Activated T-helper 17 cell treated with anti-CD3 and anti-CD28 coated beads, Interleukin-2, amount 50 U/mL, for 72 hours (primary cell): ENCODE data around the gene VAPB. TPM values are rescaled to one million over a fixed set of nuclear protein-coding genes. Genes with fewer than 3 reads are reported as not detected.

Source experiments
- ATAC-seq: fragments of 150-1000 bp; cut with Tn5 transposase; replicated peaks from 2 replicates; pipeline ENCODE4 v1.10.0; 2021; ENCODE audit warnings: mild to moderate bottlenecking, moderate library complexity
- H3K27ac Mint-ChIP-seq: one replicate; pipeline ENCODE4 v1.8.0; 2022; ENCODE audit warnings: mixed read lengths
- H3K27me3 Mint-ChIP-seq: one replicate; pipeline ENCODE4 v1.8.0; 2022; ENCODE audit warnings: mixed read lengths
- H3K36me3 Mint-ChIP-seq: one replicate; pipeline ENCODE4 v1.8.0; 2022; ENCODE audit warnings: low read depth, mild to moderate bottlenecking, mixed read lengths
- H3K4me1 Mint-ChIP-seq: one replicate; pipeline ENCODE4 v1.8.0; 2022; ENCODE audit warnings: mixed read lengths
- H3K4me3 Mint-ChIP-seq: one replicate; pipeline ENCODE4 v1.8.0; 2022; ENCODE audit warnings: mild to moderate bottlenecking, mixed read lengths
- H3K9me3 Mint-ChIP-seq: one replicate; pipeline ENCODE4 v1.8.0; 2022; ENCODE audit warnings: mixed read lengths
- total RNA-seq, 2 donors: library from RNA; stranded (reverse); gene quantifications; one replicate each; pipeline ENCODE4 v1.2.3, GENCODE V29; 2022

Gene VAPB, protein sequence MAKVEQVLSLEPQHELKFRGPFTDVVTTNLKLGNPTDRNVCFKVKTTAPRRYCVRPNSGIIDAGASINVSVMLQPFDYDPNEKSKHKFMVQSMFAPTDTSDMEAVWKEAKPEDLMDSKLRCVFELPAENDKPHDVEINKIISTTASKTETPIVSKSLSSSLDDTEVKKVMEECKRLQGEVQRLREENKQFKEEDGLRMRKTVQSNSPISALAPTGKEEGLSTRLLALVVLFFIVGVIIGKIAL
- 10 to 100 TPM; 43.2 to 48.2 TPM for total RNA-seq

DNA sequence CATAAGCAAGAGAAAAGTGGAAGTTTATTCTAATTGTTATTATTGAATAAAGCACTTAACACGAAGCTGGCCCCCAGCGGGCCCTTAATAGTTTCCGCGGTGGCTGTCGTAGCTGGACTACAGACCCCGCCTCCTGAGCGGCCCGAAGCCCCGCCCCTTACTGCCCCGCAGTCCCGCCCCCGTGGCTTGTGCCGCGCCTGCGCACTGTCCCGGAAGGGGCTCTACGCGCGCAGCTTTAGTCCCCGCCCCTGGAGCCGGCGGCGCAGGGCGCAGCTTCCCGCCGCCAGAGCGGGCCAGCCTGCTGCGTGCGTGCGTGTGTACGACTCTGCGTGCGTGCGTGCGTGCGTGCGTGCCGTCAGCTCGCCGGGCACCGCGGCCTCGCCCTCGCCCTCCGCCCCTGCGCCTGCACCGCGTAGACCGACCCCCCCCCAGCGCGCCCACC is at the start of gene VAPB:
Gene VAPB (plus strand): TSS at position 348 of the 442 bp plus-strand sequence. CDS start 231 bp downstream, outside the sequence.
- H3K27ac Mint-ChIP-seq = peak within 1 kb of the TSS; percentile 98
- ATAC-seq = peak; percentile 99
- peaks cover 30% of the 10 kb centered on the region for H3K4me1 Mint-ChIP-seq
- H3K36me3 Mint-ChIP-seq = peaks cover 44% of the 10 kb centered on the region
- no peaks in the 10 kb centered on the region for H3K27me3 Mint-ChIP-seq
- H3K4me3 Mint-ChIP-seq = peak within 1 kb of the TSS; percentile 98
- no peaks in the 10 kb centered on the region for H3K9me3 Mint-ChIP-seq

DNA sequence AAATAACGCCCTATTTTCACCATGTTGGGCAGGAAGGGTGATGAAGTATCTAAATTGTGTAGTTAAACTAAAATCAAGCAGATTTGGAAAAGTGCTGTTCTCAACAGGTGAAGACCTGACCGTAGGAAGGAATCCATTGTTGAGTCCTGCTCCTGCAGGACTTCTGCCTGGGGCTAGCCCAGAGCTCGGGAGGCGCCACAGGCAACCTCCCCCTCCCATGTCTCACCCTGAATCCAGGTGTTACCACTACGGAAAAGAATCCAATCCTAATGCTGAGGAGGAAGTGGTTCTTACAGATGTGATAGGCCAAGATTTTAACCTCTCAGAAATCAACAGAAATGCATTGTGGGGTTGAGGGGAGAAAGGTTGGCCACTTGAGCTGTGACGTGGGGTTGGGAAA is 49.3 kb upstream of the VAPB start:
- H3K9me3 Mint-ChIP-seq = peaks cover 8% of the 10 kb centered on the region
- H3K27ac Mint-ChIP-seq = peak overlapping the region; percentile 61
- H3K36me3 Mint-ChIP-seq = peaks cover 43% of the 10 kb centered on the region
- peaks cover 35% of the 10 kb centered on the region for H3K4me1 Mint-ChIP-seq
- no peak for ATAC-seq
- H3K27me3 Mint-ChIP-seq = no peaks in the 10 kb centered on the region
- no peak overlapping the region for H3K4me3 Mint-ChIP-seq

DNA sequence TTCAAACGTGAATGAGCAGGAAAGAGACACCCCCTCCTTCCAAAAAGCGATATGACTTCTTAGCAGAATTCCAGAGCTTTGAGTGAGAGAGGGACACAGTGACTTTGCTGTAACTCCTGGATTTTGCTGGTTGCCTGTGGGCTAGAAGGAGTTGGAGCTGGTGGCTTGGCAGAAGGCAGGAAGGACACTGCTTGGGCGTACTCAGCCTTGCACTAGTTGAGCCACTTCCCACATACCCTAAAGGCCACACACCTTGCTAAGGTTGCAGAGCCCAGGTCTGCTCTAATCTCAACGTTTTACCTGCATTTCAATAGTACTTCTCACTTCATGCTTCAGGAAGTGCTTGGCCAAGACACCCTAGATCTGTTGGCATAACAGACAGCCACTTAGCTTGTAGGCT is 48.9 kb upstream of the VAPB start:
- peak overlapping the region; percentile 35 for H3K27ac Mint-ChIP-seq
- peaks cover 38% of the 10 kb centered on the region for H3K4me1 Mint-ChIP-seq
- H3K4me3 Mint-ChIP-seq = no peak overlapping the region
- H3K36me3 Mint-ChIP-seq = peaks cover 44% of the 10 kb centered on the region
- no peaks in the 10 kb centered on the region for H3K27me3 Mint-ChIP-seq
- H3K9me3 Mint-ChIP-seq = peaks cover 8% of the 10 kb centered on the region
- ATAC-seq = no peak

DNA sequence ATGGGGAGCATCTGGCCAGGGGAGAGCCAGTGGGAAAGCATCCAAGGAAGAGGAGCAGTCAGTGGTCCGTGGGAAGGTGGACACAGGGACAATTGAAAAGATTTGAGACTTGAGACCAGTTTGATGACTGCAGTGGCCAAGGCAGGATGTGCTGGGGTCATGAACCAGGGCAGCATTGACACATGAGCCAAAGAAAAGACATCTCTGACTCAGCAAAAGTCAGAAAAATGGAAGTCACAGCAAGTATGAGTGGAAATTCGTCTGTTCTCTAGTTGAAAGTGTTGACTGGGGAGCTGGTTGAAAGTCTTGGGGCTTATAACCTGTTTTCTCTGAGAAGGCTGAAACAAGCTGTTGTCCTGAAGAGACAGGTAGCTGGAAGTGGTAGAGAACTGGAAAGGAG is 48.2 kb upstream of the VAPB start:
- H3K9me3 Mint-ChIP-seq = peaks cover 8% of the 10 kb centered on the region
- ATAC-seq = peak; percentile 26
- peaks cover 39% of the 10 kb centered on the region for H3K4me1 Mint-ChIP-seq
- no peaks in the 10 kb centered on the region for H3K27me3 Mint-ChIP-seq
- no peak overlapping the region for H3K4me3 Mint-ChIP-seq
- H3K36me3 Mint-ChIP-seq = peaks cover 47% of the 10 kb centered on the region
- peak overlapping the region; percentile 35 for H3K27ac Mint-ChIP-seq

DNA sequence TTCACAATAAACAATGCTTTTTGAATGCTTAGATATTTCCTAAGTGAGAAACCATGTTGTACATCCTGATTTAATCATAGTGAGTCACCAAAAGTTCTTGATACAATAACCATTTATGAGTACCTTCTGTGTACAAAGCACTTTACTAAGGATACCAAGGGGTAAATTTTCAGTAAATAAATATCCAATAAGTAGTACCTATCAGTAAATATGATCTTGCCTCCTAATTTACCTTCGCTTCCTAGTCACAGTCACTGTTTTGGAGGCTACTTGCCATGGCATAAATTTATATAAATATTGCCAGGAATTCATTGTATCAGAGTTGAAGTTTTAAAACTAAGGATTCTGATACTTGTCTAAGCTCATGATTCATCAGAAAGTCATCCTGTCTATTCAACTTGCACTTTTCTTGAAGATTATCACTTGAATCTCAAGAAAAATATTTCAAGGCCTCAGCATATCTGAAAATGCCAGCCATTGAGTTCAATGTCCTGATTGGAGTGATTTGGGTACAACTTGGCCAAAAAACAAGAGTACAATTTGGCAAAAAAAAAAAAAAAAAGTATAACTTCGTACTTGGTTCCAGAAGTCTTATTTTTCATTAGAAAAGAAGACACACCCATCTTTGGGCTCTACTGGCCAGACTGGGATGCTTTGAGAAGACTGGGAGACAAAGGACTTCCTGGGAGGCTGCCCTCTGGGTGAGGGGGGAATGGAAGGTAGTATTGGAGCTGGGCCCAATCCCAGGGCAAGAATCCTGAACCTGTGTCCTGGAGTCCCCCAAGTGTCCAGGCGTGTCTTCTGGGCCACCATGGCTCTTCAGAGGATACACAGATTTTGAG is 46.7 kb upstream of the VAPB start:
- H3K4me1 Mint-ChIP-seq = peaks cover 40% of the 10 kb centered on the region
- peak overlapping the region; percentile 35 for H3K27ac Mint-ChIP-seq
- peaks cover 8% of the 10 kb centered on the region for H3K9me3 Mint-ChIP-seq
- ATAC-seq = peak; percentile 70
- no peaks in the 10 kb centered on the region for H3K27me3 Mint-ChIP-seq
- H3K36me3 Mint-ChIP-seq = peaks cover 56% of the 10 kb centered on the region
- no peak overlapping the region for H3K4me3 Mint-ChIP-seq

DNA sequence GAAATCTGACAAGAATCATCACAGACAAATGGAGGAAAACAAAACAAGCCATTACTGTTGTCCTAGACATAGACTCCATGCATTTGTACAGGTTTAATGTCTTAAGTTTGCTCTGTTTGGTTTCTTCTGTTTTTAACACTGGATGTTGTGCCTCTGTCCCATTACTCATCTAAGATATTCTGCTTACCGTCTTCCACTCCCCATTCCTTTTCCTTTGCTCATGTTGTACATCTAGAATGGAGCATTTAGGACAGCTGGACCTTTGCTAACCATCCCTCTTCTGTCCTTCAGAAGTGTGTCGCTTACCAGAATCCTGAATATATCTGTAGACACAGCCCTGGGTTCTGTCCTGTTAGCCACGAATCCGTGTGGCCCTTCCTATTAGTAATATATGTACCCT is 44.3 kb upstream of the VAPB start:
- H3K27me3 Mint-ChIP-seq = no peaks in the 10 kb centered on the region
- no peak for ATAC-seq

DNA sequence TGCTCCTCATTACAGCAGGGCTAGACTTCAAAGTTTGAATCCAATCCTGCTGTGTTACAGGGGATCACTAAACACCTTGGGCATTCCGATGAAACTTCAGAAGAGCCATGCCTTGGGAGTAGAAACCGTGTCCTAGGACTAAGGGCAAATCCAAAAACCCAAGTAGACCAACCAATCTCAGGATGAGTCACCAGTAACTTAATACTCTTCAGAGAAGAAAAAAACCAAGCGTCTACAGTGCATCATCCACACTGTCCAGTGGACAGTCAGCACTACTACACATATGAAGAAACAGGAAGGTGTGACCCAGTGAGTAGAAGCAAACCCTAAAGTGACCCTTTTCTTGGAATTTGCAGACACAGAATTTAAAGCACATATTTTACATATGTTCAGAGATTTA is 39.5 kb upstream of the VAPB start:
- peak overlapping the region; percentile 51 for H3K27ac Mint-ChIP-seq
- peaks cover 11% of the 10 kb centered on the region for H3K4me1 Mint-ChIP-seq
- peak; percentile 50 for ATAC-seq
- H3K36me3 Mint-ChIP-seq = peaks cover 89% of the 10 kb centered on the region
- no peak overlapping the region for H3K4me3 Mint-ChIP-seq
- H3K27me3 Mint-ChIP-seq = no peaks in the 10 kb centered on the region
- H3K9me3 Mint-ChIP-seq = no peaks in the 10 kb centered on the region

More for the DNA sequence above, 44.3 kb upstream of the VAPB start:
- Mint-ChIP-seq H3K27ac (no peak overlapping the region), H3K4me3 (no peak overlapping the region), H3K9me3 (peaks cover 8% of the 10 kb centered on the region), H3K36me3 (peaks cover 75% of the 10 kb centered on the region), H3K4me1 (peaks cover 24% of the 10 kb centered on the region)

DNA sequence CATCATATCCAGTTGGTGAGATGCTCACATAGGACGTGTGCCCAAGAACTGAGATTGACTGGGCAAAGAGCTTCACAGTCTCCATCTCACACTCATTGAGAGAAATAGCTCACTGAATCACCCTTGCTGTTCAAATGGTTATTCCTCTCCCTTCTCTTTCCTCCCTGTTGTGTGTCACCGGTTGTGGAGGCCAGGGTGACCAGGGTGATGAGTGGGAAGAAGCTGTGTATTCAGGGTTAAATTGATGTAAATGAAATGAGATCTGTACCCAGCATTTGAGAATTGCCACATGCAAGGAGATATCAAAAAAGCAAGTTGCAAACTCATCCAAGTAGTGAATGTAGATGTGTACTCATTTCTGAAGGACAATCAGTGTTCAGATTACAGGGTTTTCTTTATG is 36.6 kb upstream of the VAPB start:
- H3K27ac Mint-ChIP-seq = peak overlapping the region; percentile 26
- H3K4me3 Mint-ChIP-seq = no peak overlapping the region
- peaks cover 88% of the 10 kb centered on the region for H3K36me3 Mint-ChIP-seq
- peak; percentile 91 for ATAC-seq
- no peaks in the 10 kb centered on the region for H3K27me3 Mint-ChIP-seq
- H3K9me3 Mint-ChIP-seq = no peaks in the 10 kb centered on the region
- H3K4me1 Mint-ChIP-seq = no peaks in the 10 kb centered on the region

DNA sequence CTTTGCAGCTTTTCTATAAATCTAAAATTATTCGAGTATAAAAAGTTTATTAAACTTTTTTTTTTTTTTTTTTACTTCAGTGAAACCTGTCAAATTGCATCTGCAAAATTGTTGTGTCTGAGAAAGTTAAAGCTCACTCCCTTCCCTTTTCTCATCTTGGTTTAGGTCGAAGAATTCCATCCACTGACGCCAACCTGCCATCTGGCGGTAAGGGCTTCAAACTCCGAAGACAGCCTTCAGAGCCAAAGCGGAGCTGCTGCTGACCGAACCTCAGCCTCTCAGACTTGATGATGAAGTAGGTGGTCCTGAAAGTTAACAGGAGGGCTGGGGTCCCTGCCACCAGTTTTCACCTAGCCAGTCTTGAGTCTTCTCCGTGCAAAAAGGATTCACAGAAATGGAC is 29.6 kb upstream of the VAPB start:
- Mint-ChIP-seq H3K36me3 (peaks cover 97% of the 10 kb centered on the region), H3K4me3 (no peak overlapping the region), H3K27ac (peak overlapping the region; percentile 4), H3K4me1 (no peaks in the 10 kb centered on the region), H3K9me3 (no peaks in the 10 kb centered on the region), H3K27me3 (no peaks in the 10 kb centered on the region)
- no peak for ATAC-seq

DNA sequence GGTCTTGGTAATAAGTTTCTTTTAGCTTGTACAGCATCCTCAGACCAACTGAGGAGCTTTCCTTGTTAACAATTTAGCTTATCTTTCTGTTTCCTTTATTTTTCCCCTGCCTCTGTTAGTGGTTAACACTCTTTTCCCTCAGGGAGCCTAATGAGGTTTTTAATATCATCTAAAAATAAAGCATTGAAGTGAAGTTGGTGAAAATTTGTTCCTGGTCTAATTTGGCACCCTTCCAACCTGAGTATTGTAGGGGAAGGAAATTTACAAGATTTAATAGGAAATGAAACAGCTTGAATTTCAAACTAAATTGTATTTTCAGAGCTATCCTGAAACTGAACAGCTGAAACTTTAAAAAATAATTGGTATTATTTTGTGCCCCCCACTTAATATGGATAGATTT is 28.1 kb upstream of the VAPB start:
- Mint-ChIP-seq H3K4me1 (no peaks in the 10 kb centered on the region), H3K9me3 (no peaks in the 10 kb centered on the region), H3K4me3 (no peak overlapping the region), H3K27me3 (no peaks in the 10 kb centered on the region), H3K36me3 (peaks cover 91% of the 10 kb centered on the region), H3K27ac (no peak overlapping the region)
- ATAC-seq = no peak

DNA sequence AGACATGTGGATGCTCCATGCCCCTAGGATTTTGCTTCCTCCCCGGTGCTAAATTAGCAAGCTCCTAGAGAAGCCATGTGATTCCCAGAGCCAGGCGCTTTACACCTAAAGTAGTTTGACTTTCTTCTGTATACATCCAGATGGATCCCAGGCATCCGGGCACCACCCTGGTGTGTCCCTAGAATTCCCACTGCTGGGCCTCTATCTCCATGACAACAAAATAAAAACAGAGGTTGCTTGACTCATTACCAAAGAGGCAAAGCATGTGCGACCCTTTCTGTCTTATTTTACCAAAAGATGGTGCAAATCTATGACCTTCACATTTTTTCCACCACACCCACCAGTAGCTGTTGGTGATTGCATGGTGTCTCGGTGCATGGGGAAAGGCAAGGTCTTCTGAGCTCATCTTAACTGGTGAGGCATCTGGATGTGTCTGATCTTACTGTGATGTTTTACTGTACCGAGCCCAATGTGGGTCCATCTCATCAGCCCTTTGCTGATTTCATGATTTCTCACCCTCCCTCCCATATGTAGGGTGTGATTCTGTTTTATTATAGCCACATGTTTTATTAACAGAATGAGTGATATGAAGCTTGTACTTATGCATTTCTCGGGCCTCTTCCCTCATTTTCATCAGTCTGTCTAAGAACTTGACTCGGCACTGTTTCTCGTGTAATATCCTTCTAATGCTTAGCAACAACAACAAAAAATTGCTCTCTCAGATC is 27.4 kb upstream of the VAPB start:
- ATAC-seq = no peak
- Mint-ChIP-seq H3K4me3 (no peak overlapping the region), H3K4me1 (no peaks in the 10 kb centered on the region), H3K27me3 (no peaks in the 10 kb centered on the region), H3K9me3 (no peaks in the 10 kb centered on the region), H3K36me3 (peaks cover 92% of the 10 kb centered on the region), H3K27ac (no peak overlapping the region)

DNA sequence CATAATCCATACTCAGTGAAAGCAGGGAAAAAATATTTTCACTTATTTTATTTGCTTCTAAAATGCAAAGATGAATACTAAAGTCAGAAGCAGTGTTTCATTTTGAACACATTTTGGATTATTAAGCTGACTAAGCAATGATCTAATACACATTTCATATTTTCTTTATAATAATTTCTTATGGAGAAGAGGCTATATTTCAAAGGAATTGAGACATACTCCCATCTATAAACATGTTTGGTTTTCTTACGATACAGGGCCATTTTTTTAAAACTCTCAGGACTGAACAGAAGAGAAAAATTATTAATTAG is 26.9 kb upstream of the VAPB start:
- Mint-ChIP-seq H3K9me3 (no peaks in the 10 kb centered on the region), H3K4me1 (no peaks in the 10 kb centered on the region), H3K36me3 (peaks cover 86% of the 10 kb centered on the region), H3K27ac (no peak overlapping the region), H3K4me3 (no peak overlapping the region), H3K27me3 (no peaks in the 10 kb centered on the region)
- no peak for ATAC-seq

DNA sequence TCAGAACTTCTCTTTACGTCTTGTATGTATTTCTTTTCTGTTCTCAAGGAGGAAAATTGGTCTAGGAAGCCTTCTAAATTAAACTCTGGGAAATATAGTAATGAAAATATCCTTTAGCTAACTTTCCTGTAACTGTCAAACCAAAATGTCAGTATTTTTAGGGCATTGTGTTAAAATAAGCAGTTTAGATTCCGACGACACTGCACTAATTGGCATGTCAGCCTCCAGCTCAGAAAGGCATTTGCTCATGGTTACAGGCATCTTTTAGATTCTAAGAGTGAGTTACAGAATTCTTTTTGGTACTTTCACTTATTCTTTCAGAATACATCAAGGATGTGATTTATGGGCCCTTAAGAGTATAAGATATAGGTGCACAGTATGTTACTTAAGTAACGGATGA is 26.1 kb upstream of the VAPB start:
- no peak for ATAC-seq

DNA sequence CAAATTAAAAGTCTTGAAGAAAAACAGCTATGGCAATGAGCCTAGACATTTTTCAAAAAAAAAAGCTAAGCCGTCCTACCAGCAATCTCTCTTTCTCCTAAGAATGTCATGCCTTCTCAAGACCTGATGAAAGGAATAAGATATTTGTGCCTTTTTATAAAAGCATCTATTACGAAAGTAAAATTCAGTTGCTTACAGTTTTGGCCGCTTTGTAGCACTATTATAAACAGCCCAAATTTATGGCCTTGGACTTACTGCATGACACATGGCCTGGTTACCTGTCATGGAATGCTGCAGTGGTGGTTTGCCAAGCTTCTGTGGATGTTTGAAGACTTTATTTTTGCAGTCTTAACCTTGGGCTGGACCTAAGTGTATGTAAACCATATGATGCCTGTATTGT is 22.2 kb upstream of the VAPB start:
- Mint-ChIP-seq H3K4me1 (no peaks in the 10 kb centered on the region), H3K27ac (no peak overlapping the region), H3K27me3 (no peaks in the 10 kb centered on the region), H3K36me3 (peaks cover 41% of the 10 kb centered on the region), H3K4me3 (no peak overlapping the region), H3K9me3 (no peaks in the 10 kb centered on the region)
- no peak for ATAC-seq

More for the DNA sequence above, 26.1 kb upstream of the VAPB start:
- no peaks in the 10 kb centered on the region for H3K9me3 Mint-ChIP-seq
- H3K4me3 Mint-ChIP-seq = no peak overlapping the region
- no peaks in the 10 kb centered on the region for H3K27me3 Mint-ChIP-seq
- H3K36me3 Mint-ChIP-seq = peaks cover 78% of the 10 kb centered on the region
- no peak overlapping the region for H3K27ac Mint-ChIP-seq
- no peaks in the 10 kb centered on the region for H3K4me1 Mint-ChIP-seq

DNA sequence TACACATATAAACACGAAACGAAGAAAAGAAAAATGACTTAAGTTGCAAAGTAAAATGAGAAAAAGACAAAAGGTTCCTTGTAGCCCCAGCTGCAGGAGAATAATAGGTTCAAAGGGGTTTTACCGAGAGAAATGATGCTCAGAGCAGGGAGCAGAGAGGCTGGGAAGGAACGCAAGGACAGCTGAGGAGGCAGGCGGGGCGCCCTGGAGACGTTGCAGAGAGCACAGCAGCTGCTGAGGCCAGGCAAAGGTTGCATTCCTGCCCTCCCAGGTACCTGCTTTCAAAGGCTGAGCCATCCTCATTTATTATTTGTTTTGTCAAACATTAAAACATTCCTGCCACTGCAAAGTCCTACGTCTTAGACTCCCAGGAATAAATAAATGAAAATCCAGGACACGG is 16.2 kb upstream of the VAPB start:
- peaks cover 11% of the 10 kb centered on the region for H3K27me3 Mint-ChIP-seq
- H3K4me3 Mint-ChIP-seq = no peak overlapping the region
- no peaks in the 10 kb centered on the region for H3K9me3 Mint-ChIP-seq
- no peaks in the 10 kb centered on the region for H3K36me3 Mint-ChIP-seq
- H3K27ac Mint-ChIP-seq = no peak overlapping the region
- H3K4me1 Mint-ChIP-seq = no peaks in the 10 kb centered on the region
- no peak for ATAC-seq
